ENCODE results near the gene CYB5B. TPM values are rescaled to one million over a fixed set of nuclear protein-coding genes. Genes with fewer than 3 reads are reported as not detected.

Gene CYB5B
- total and polyA plus RNA-seq, 12 donors, result 153 to 1,039 (median 465) TPM

DNA sequence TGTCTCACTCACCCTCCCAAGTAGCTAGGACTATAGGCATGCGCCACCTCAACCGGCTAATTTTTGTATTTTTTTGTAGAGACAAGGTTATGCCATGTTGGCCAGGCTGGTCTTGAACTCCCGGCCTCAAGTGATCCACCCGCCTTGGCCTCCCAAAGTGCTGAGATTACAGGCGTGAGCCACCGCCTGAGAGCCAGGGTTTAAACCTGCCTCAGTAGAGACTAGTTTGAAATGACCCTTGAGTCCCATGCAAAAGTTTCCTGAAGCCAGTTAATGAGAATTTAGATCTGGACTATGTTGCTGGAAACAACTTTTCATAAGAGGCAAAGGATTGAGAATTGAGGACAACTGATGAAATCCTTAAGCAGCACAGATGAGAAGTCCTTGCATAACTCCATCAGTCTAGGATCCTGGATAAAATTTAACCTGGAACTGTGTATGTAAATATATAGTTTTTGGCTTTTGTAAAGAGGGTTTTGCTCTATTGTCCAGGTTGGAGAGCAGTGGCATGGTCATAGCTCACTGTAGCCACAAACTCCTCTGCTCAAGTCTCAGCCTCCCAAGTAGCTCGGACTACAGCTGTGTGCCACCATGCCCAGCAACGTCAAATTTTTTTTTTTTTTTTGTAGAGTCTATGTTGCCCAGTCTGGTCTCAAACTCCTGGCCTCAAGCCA is 43.2 kb downstream of the CYB5B start:
- no peak for DNase-seq
- peaks cover 9 to 31% of the 10 kb centered on the region in 2 donors for H3K4me1 ChIP-seq (replicated peaks in 1 of 2)
- 77 to 94% (median 85%) methylated on average over 8 of the region's 8 CpGs for WGBS, 4 donors
- peaks cover 0 to 12% of the 10 kb centered on the region in 2 donors for H3K36me3 ChIP-seq (replicated peaks in 1 of 2)
- no peak for TF ChIP-seq CTCF (IDR thresholded peaks at IDR 0.05)
- no peak for TF ChIP-seq POLR2A (IDR thresholded peaks at IDR 0.05)
- no peaks in the 10 kb centered on the region for H3K27me3 ChIP-seq
- H3K27ac ChIP-seq, result no peak overlapping the region
- intact Hi-C loops (cut with DNase I), result no loop called here
- H3K9me3 ChIP-seq (replicated peaks in 1 of 3), result no peaks in the 10 kb centered on the region
- no peak overlapping the region for H3K4me3 ChIP-seq

DNA sequence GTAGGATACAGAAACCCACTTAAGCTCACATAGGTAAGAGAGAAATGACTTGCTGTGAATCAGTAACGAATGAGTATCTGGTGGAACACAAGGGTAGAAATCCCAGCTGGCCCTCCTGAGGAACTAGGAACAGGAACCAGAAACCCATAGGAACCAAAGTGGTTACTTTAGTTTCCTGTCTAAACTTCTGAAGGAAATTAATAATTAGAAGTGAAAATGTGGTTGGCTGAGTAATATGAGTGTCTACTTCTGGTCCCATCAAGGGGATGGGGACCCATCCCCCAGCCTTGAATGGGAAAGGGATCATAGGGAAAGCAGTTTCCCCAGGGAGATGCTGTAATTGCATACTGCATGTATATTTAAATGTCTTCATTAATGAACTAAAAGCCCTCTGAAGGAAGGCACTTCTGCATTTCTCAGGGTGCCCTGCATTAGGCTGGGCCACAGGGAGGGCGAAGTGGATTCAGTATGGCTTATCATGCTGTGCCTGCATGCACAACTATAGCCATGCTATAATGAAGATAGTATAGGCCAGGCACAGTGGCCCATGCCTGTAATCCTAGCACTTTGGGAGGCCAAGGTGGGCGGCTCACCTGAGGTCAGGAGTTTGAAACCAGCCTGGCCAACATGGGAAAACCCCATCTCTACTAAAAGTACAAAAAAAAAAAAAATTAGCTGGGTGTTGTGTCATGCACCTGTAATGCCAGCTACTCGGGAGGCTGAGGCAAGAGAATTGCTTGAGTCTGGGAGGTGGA is 45.6 kb downstream of the CYB5B start:
- intact Hi-C loops (cut with DNase I), result no loop called here
- no peak for DNase-seq
- Histone ChIP-seq H3K27me3 (no peaks in the 10 kb centered on the region), H3K27ac (peak overlapping the region in 1 of 5 donors; percentile 10), H3K36me3 (replicated peaks in 1 of 2) (no peaks in the 10 kb centered on the region), H3K4me1 (replicated peaks in 1 of 2) (peaks cover 5 to 14% of the 10 kb centered on the region in 2 donors), H3K4me3 (no peak overlapping the region), H3K9me3 (replicated peaks in 1 of 3) (no peaks in the 10 kb centered on the region)
- 74 to 77% (median 76%) methylated on average over 4 of the region's 4 CpGs for WGBS, 4 donors
- TF ChIP-seq CTCF (IDR thresholded peaks at IDR 0.05) (no peak), POLR2A (IDR thresholded peaks at IDR 0.05) (no peak)

- Histone ChIP-seq H3K27me3 (no peaks in the 10 kb centered on the region), H3K4me3 (no peak overlapping the region), H3K4me1 (replicated peaks in 1 of 2) (peaks cover 0 to 10% of the 10 kb centered on the region in 2 donors), H3K36me3 (replicated peaks in 1 of 2) (no peaks in the 10 kb centered on the region), H3K27ac (peak overlapping the region in 1 of 5 donors; percentile 12), H3K9me3 (replicated peaks in 1 of 3) (no peaks in the 10 kb centered on the region)
- intact Hi-C loops (cut with DNase I), result no loop called here
- no peak for DNase-seq
- 86 to 100% (median 93%) methylated on average over 1 of the region's 1 CpG for WGBS, 4 donors
- TF ChIP-seq CTCF (IDR thresholded peaks at IDR 0.05), result no peak
Observed at GRCh38 chr16:69471121-69471520, 46.7 kb downstream of the CYB5B start.

DNA sequence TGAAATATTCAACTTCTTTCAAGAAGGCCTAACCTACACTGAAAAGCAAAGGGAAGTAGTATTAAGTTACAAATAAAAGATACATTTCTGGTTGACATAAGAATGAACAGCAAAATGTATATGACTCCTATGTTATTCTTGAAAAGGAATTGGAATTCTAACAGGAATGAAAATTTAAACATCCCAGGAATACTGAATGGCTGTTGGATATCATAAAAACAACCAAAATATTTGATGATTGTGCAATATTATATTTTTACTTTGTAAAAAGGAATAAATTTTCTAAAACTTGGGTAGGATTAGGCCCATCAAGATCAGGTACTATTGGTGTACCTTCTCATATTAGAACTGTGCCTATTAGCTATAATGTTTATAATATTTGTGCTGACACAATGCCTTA is 50.0 kb downstream of the CYB5B start:
- no peak overlapping the region for H3K4me3 ChIP-seq
- no peaks in the 10 kb centered on the region for H3K9me3 ChIP-seq (replicated peaks in 1 of 3)
- intact Hi-C loops (cut with DNase I), result no loop called here
- DNase-seq, result no peak
- H3K4me1 ChIP-seq (replicated peaks in 1 of 2), result peaks cover 16 to 25% of the 10 kb centered on the region in 2 donors
- H3K36me3 ChIP-seq (replicated peaks in 1 of 2), result no peaks in the 10 kb centered on the region
- no peak for TF ChIP-seq POLR2A (IDR thresholded peaks at IDR 0.05)
- TF ChIP-seq CTCF (IDR thresholded peaks at IDR 0.05), result no peak
- peak overlapping the region in 1 of 5 donors; percentile 7 for H3K27ac ChIP-seq
- no peaks in the 10 kb centered on the region for H3K27me3 ChIP-seq
